Panc1 (cell line): Measurements from ENCODE around the gene RNASE12.
A peak's percentile ranks its signal among the peaks of the same experiment; 100 is the strongest.

Experiments
- CTCF ChIP-seq: fragments of 450-650 bp; IDR thresholded peaks from 2 replicates; pipeline ENCODE4 v1.5.1; 2017; ENCODE audit warnings: mild to moderate bottlenecking
- TCF7L2 ChIP-seq: IDR thresholded peaks from 2 replicates; pipeline ENCODE4 v1.6.1; 2011; ENCODE audit warnings: mild to moderate bottlenecking, low read depth, low read length, inconsistent platforms

- TF ChIP-seq CTCF, result peak; percentile 77
- no peak for TF ChIP-seq TCF7L2
Observed at GRCh38 chr14:20606190-20606901, 15.2 kb upstream of the RNASE12 start.
